ENCODE data around the gene PEDS1.

The PEDS1 gene

DNA sequence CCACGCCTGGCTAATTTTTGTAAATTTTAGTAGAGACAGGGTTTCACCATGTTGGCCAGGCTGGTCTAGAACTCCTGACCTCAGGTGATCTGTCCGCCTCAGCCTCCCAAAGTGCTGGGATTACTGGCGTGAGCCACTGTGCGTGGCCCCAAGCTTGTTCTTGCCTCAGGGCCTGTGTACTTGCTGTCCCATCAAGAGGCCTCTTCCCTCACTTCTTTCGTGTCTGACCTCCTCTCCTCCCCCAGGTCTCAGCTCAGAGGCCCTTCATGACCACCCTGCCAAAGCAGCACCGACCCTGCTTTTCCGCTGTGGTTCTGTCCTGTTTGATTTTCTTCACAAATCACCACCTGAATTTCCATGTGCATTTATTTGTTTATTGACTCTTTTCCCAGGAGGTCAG lies 30.1 kb downstream of the PEDS1 start:
- TF ChIP-seq, protein P1, sequence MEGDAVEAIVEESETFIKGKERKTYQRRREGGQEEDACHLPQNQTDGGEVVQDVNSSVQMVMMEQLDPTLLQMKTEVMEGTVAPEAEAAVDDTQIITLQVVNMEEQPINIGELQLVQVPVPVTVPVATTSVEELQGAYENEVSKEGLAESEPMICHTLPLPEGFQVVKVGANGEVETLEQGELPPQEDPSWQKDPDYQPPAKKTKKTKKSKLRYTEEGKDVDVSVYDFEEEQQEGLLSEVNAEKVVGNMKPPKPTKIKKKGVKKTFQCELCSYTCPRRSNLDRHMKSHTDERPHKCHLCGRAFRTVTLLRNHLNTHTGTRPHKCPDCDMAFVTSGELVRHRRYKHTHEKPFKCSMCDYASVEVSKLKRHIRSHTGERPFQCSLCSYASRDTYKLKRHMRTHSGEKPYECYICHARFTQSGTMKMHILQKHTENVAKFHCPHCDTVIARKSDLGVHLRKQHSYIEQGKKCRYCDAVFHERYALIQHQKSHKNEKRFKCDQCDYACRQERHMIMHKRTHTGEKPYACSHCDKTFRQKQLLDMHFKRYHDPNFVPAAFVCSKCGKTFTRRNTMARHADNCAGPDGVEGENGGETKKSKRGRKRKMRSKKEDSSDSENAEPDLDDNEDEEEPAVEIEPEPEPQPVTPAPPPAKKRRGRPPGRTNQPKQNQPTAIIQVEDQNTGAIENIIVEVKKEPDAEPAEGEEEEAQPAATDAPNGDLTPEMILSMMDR (conservative IDR thresholded peaks at IDR 0.05; ENCODE audit: low read depth, low read length), result no peak
- H3K4me3 ChIP-seq (ENCODE audit: low read depth, low read length), result no peak overlapping the region
- DNase-seq (ENCODE audit: low read depth), result no peak

DNA sequence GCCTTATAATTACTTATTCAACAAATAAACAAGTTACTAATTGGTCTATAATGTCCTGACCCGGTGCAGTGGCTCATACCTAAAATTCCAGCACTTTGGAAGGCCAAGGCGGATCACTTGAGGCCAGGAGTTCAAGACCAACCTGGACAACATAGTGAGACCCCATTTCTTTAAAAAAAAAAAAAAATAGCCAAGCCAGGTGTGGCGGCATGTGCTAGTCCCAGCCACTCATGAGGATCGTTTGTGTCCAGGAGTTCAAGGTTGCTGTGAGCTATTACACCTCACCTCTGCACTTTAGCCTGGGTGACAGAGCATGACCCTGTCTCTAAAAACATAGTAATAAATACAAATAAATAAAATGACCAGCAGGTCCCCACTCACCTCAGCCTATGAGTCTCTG lies 30.8 kb downstream of the PEDS1 start:
- TF ChIP-seq, protein P1 (conservative IDR thresholded peaks at IDR 0.05; ENCODE audit: low read depth, low read length), result no peak
- no peak for DNase-seq (ENCODE audit: low read depth)
- H3K4me3 ChIP-seq (ENCODE audit: low read depth, low read length), result no peak overlapping the region

DNA sequence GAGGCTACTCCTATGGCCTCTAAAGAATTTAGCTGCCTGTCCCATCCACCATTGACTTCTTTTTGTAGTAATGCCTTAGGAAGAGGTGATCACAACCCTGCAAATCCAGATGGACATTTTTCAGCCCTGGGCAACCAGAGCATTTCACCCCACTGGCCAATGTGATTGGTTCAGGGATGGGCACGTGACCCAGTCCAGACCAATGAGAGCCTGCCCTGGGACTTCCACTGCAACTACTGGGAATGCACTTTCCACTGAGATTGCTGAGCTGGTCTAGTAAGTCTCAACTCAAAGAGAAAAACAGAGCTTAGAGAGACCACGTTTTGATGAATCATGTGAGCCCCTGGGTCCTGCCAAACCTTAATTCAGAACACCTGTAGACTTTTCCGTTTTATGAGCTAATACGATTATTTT lies 31.7 kb downstream of the PEDS1 start:
- peak; percentile 44 for DNase-seq (ENCODE audit: low read depth)
- H3K4me3 ChIP-seq (ENCODE audit: low read depth, low read length), result no peak overlapping the region
- TF ChIP-seq, protein P1 (conservative IDR thresholded peaks at IDR 0.05; ENCODE audit: low read depth, low read length), result no peak

DNA sequence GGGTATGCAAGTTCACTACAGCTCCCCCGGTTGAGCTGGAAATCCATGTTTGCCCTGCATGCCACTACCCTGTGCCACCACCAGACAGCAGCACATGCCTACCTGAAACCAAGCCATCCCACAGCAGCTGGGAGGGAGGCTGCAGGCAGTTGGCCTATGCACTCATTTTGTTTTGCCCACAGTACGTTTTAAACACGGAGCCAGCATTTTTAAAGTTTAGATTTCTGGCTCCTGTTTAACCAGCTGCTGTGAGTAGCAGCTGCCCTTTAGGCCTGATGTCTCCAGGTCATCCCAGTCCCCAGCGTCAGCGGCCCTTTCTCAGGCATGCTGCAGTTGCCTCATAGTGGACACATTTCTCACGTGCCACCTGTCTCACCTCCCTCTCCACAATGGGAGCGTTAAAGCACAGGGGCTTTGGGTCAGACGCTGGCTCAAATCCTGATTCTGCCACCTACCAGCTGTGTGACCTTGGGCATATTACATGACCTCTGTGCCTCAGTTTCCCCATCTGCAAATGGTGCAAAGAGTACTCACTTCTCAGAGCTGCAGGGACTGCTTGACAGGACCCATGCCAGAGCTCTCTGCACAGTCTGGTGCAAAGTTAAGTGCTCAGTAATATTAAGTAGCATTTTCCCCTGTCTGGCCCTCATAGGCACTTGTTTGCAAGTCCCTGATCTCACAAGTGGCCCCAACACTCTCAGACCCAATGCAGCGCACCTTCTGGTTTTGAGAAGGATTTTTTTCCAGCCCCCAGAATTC lies 32.4 kb downstream of the PEDS1 start:
- TF ChIP-seq, protein P1 (conservative IDR thresholded peaks at IDR 0.05; ENCODE audit: low read depth, low read length), result peak; percentile 85
- H3K4me3 ChIP-seq (ENCODE audit: low read depth, low read length), result no peak overlapping the region
- peak; percentile 73 for DNase-seq (ENCODE audit: low read depth)

DNA sequence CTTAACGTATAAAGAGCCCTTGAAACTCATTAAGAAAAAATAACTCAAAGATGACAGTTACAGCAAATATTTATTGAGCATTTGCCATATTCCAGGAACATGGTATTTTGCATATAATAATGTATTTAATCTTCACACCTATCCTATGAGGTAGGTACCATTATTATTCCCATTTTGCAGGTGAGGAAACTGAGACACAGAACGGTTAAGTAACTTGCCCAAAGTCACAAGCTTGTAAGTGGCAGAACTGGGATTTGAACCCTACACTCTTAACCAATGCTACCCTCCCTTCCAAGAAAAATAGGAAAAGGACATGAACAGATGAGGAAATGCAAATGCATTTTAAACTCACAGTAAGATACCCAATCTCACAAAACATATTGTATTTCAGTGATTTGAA lies 35.3 kb downstream of the PEDS1 start:
- H3K4me3 ChIP-seq (ENCODE audit: low read depth, low read length), result no peak overlapping the region
- no peak for DNase-seq (ENCODE audit: low read depth)
- TF ChIP-seq, protein P1 (conservative IDR thresholded peaks at IDR 0.05; ENCODE audit: low read depth, low read length), result no peak

DNA sequence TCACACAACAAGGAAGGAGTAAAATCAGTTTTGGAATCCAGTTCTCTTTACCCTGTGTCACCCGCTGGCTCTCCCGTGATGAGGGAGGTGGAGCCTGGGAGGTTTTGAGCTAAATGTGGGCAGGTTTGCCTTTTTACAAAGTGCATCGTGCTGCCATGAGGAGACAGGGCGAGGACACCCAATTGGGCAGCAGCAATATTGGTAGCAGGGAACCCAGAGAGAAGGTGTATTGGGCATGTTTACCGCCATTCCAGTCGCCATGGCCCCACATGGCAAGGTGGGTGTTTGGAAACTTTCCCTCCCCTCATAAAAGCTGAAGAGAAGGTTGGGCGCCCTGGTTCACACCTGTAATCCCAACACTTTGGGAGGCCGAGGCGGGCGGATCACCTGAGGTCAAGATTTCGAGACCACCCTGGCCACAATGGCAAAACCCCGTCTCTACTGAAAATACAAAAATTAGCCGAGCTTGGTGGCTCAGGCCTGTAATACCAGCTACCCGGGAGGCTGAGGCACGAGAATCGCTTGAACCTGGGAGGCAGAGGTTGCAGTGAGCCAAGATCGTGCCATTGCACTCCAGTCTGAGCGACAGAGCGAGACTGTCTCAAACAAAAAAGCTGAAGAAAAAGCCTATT lies 37.0 kb downstream of the PEDS1 start:
- TF ChIP-seq, protein P1 (conservative IDR thresholded peaks at IDR 0.05; ENCODE audit: low read depth, low read length), result no peak
- peak overlapping the region; percentile 47 for H3K4me3 ChIP-seq (ENCODE audit: low read depth, low read length)
- no peak for DNase-seq (ENCODE audit: low read depth)

Data from choroid plexus epithelial cell (primary cell).